Prostate gland (tissue), 2 donors: ENCODE data around the gene IMPACT.

ENCODE experiments used
- POLR2A ChIP-seq: fragments of 450-650 bp; IDR thresholded peaks from one replicate; pipeline ENCODE4 v1.6.1; 2016; ENCODE audit warnings: antibody characterized with exemption, mild to moderate bottlenecking
- POLR2AphosphoS5 ChIP-seq: sonication (generic); formaldehyde crosslinking; IDR thresholded peaks from one replicate; pipeline ENCODE4 v1.6.1; 2017; ENCODE audit warnings: antibody characterized with exemption
- TF ChIP-seq, protein P1 (sequence below), 4 experiments: fragments of 200-600 bp in 2 of 4; fragments of 450-650 bp in 2 of 4; sonication (generic) in 2 of 4; IDR thresholded peaks; 1 replicate in 3 of 4; 2 replicates in 1 of 4; pipeline ENCODE4 v1.5.1; 2016 to 2019; ENCODE audit warnings: antibody characterized with exemption in 4 of 4, mild to moderate bottlenecking in 2 of 4, moderate library complexity in 2 of 4

DNA sequence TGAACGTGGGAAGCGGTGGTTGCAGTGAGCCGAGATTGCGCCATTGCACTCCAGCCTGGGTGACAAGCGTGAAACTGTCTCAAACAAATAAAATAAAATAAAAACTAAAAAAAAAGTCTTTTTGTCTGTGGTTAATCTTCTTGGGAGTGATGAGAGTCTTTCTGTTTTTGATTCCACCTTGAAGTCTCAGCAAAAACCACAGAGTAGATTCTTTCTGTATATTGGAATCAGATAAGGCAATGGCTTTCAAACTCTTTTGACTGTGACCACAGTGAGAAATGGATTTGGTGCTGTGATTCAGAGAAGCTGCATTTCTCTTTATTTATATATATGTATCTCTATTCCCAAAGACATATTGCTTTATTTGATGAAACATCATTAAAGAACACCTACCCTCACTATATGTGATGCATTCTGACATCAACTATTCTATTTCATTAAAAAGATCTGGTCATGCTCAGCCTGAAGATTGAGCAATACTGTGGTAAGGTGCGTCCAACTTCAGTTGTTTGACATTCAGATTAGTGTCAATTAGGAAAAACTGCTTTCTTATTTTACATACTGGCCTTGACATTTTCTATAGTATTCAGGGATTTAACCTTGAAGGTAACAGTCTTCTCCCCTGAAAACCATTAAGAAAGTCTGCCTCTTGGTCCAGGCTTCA is 49.6 kb downstream of the IMPACT start:
- TF ChIP-seq, protein P1, sequence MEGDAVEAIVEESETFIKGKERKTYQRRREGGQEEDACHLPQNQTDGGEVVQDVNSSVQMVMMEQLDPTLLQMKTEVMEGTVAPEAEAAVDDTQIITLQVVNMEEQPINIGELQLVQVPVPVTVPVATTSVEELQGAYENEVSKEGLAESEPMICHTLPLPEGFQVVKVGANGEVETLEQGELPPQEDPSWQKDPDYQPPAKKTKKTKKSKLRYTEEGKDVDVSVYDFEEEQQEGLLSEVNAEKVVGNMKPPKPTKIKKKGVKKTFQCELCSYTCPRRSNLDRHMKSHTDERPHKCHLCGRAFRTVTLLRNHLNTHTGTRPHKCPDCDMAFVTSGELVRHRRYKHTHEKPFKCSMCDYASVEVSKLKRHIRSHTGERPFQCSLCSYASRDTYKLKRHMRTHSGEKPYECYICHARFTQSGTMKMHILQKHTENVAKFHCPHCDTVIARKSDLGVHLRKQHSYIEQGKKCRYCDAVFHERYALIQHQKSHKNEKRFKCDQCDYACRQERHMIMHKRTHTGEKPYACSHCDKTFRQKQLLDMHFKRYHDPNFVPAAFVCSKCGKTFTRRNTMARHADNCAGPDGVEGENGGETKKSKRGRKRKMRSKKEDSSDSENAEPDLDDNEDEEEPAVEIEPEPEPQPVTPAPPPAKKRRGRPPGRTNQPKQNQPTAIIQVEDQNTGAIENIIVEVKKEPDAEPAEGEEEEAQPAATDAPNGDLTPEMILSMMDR (IDR thresholded peaks at IDR 0.05), result no peak
- no peak for TF ChIP-seq POLR2A
- no peak for TF ChIP-seq POLR2AphosphoS5
